ENCODE data around the gene RAD21L1. TPM values are rescaled to one million over a fixed set of nuclear protein-coding genes. Genes with fewer than 3 reads are reported as not detected.
A peak's percentile ranks its signal among the peaks of the same experiment; 100 is the strongest.

RAD21L1 gene
- total and polyA plus RNA-seq, 4 donors, result 0.02 to 0.23 TPM; not detected in 2

- H3K9me3 ChIP-seq (ENCODE audit: control insufficient read depth in 4 of 4, insufficient read depth in 3 of 4, low read length in 3 of 4), result no peaks in the 10 kb centered on the region
- H3K27me3 ChIP-seq (ENCODE audit: control insufficient read depth in 3 of 3, insufficient read depth in 3 of 3, low read length in 2 of 3), result no peaks in the 10 kb centered on the region
- peaks cover 0 to 13% (median 0%) of the 10 kb centered on the region in 4 donors for H3K36me3 ChIP-seq (ENCODE audit: control insufficient read depth in 4 of 4, insufficient read depth in 4 of 4, low read length in 4 of 4)
- no peak overlapping the region for H3K9ac ChIP-seq (ENCODE audit: insufficient read depth in 1 of 2, low read length in 2 of 2)
- ATAC-seq (ENCODE audit: insufficient read depth, low FRiP score), result no peak
- 88% methylated on average over 12 of the region's 12 CpGs for WGBS, 2 donors
- no peak overlapping the region for H3K27ac ChIP-seq (ENCODE audit: low read depth in 1 of 2, low read length in 1 of 2)
- peak in 1 of 3 donors; percentile 20 for DNase-seq
- H3K4me3 ChIP-seq, result no peak overlapping the region
- no peak for TF ChIP-seq CTCF (IDR thresholded peaks at IDR 0.05; ENCODE audit: control extremely low read depth, extremely low read depth)
- peaks cover 0 to 4% (median 0%) of the 10 kb centered on the region in 5 donors for H3K4me1 ChIP-seq (ENCODE audit: control insufficient read depth in 5 of 5, insufficient read depth in 5 of 5, low read length in 5 of 5)
Observed at GRCh38 chr20:1302685-1303541, 77.1 kb downstream of the RAD21L1 start.

GRCh38 chr20:1304710-1305515 is 79.1 kb downstream of the RAD21L1 start:
- no peak for TF ChIP-seq CTCF (IDR thresholded peaks at IDR 0.05; ENCODE audit: control extremely low read depth, extremely low read depth)
- Histone ChIP-seq H3K27ac (ENCODE audit: low read depth in 1 of 2, low read length in 1 of 2) (no peak overlapping the region), H3K4me3 (no peak overlapping the region), H3K9ac (ENCODE audit: insufficient read depth in 1 of 2, low read length in 2 of 2) (no peak overlapping the region), H3K4me1 (ENCODE audit: control insufficient read depth in 5 of 5, insufficient read depth in 5 of 5, low read length in 5 of 5) (peaks cover 0 to 4% (median 0%) of the 10 kb centered on the region in 5 donors), H3K36me3 (ENCODE audit: control insufficient read depth in 4 of 4, insufficient read depth in 4 of 4, low read length in 4 of 4) (peaks cover 0 to 19% (median 0%) of the 10 kb centered on the region in 4 donors), H3K9me3 (ENCODE audit: control insufficient read depth in 4 of 4, insufficient read depth in 3 of 4, low read length in 3 of 4) (no peaks in the 10 kb centered on the region), H3K27me3 (ENCODE audit: control insufficient read depth in 3 of 3, insufficient read depth in 3 of 3, low read length in 2 of 3) (no peaks in the 10 kb centered on the region)
- ATAC-seq (ENCODE audit: insufficient read depth, low FRiP score) (no peak), DNase-seq (no peak)
- 84 to 86% methylated on average over 31 of the region's 31 CpGs for WGBS, 2 donors

Other genes starting within 250 kb of the RAD21L1 start
- 1 to 10 TPM in 1 of 2 donors, under 1 TPM in 1; 1.00 to 7.4 TPM for gene RSPO4, start 223.7 kb upstream of the RAD21L1 start, total RNA-seq
- gene RSPO4, start 223.7 kb upstream of the RAD21L1 start, polyA plus RNA-seq, result 1 to 10 TPM; 2.4 to 2.6 TPM
- 100 to 1,000 TPM in 1 of 2 donors, 10 to 100 TPM in 1; 47.9 to 161 TPM for gene PSMF1, start 107.4 kb upstream of the RAD21L1 start, total RNA-seq
- gene PSMF1, start 107.4 kb upstream of the RAD21L1 start, polyA plus RNA-seq, result 10 to 100 TPM; 37.5 to 88.5 TPM
- 10 to 100 TPM in 1 of 2 donors, 1 to 10 TPM in 1; 5.0 to 10.9 TPM for gene TMEM74B, start 41.1 kb upstream of the RAD21L1 start, total RNA-seq
- 10 to 100 TPM in 1 of 2 donors, 1 to 10 TPM in 1; 2.3 to 10.3 TPM for gene TMEM74B, start 41.1 kb upstream of the RAD21L1 start, polyA plus RNA-seq
- 1 to 10 TPM in 1 of 2 donors, under 1 TPM in 1; 0.37 to 1.0 TPM for gene C20orf202, start 22.6 kb upstream of the RAD21L1 start, total RNA-seq
- under 1 TPM; 0.11 to 0.39 TPM for gene C20orf202, start 22.6 kb upstream of the RAD21L1 start, polyA plus RNA-seq
- gene SNPH, start 40.2 kb downstream of the RAD21L1 start, total RNA-seq, result 1 to 10 TPM; 1.6 to 3.3 TPM
- 1 to 10 TPM; 1.2 to 2.6 TPM for gene SNPH, start 40.2 kb downstream of the RAD21L1 start, polyA plus RNA-seq
- 10 to 100 TPM in 1 of 2 donors, 1 to 10 TPM in 1; 3.5 to 10.9 TPM for gene SDCBP2, start 103.1 kb downstream of the RAD21L1 start, total RNA-seq
- gene SDCBP2, start 103.1 kb downstream of the RAD21L1 start, polyA plus RNA-seq, result 10 to 100 TPM; 14.2 to 18.1 TPM
- gene FKBP1A, start 167.0 kb downstream of the RAD21L1 start, total RNA-seq, result 100 to 1,000 TPM; 145 to 308 TPM
- gene FKBP1A, start 167.0 kb downstream of the RAD21L1 start, polyA plus RNA-seq, result 100 to 1,000 TPM; 246 to 465 TPM
- 10 to 100 TPM; 42.9 to 84.8 TPM for gene NSFL1C, start 240.8 kb downstream of the RAD21L1 start, total RNA-seq
- gene NSFL1C, start 240.8 kb downstream of the RAD21L1 start, polyA plus RNA-seq, result 10 to 100 TPM; 39.0 to 63.3 TPM

All from lung (tissue), 12 donors.